GM21528 (cell line): ENCODE measurements around the gene VPS45.

ENCODE experiments used
- ATAC-seq: cut with Tn5 transposase; IDR thresholded peaks from one replicate; pipeline ENCODE4 v1.9.1; 2021; ENCODE audit warnings: mild to moderate bottlenecking, moderate library complexity; ENCODE audit not compliant: unreplicated experiment, low FRiP score

The VPS45 gene

DNA sequence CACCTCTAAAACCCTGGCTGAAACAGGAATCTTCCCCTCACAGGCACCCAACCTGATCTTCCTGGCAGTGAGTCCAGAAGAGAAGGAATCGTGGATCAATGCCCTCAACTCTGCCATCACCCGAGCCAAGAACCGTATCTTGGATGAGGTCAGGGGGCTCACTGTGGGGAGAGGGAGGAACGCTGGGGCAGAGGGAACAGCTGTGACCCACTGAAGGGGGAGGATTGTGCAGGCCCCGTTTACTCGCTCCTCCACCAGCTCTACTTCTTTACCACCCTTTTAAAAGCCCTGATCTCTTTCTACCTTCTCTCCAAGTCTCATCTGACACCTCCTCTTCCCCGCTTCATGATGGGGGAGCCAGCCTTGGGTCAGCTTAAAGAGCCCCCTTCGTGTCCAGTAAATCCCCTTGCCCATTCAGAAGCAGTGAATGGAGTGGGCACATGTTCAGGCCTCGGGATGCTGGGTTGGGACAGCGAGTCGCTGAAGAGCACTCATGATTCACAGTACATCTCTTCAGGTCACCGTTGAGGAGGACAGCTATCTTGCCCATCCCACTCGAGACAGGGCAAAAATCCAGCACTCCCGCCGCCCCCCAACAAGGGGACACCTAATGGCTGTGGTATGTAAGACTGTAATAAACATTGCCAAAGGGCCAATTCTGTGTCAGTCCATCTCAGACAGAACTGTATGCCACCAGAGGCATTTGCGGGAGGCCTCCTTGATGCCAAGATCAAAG is 89.5 kb downstream of the VPS45 start:
- no peak for ATAC-seq

DNA sequence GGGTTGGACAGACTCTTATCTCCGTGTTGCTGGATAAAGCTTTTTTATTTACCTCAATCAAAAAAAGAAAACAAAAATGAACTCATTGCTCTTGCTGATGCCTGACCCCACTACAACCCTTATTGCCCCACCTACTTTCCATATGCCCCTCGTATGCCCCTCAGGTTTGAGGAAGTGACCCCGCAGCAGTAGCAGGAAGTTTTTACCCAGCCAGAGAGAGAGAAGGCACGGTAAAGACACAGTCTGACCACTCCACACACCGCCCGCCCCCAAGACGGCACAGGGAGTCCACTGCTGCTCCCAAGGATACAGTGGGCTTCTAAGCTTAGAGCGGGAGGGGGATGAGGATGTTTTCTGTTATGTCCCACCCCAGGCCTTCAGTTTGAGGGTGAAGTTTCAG is 92.0 kb downstream of the VPS45 start:
- ATAC-seq: no peak

DNA sequence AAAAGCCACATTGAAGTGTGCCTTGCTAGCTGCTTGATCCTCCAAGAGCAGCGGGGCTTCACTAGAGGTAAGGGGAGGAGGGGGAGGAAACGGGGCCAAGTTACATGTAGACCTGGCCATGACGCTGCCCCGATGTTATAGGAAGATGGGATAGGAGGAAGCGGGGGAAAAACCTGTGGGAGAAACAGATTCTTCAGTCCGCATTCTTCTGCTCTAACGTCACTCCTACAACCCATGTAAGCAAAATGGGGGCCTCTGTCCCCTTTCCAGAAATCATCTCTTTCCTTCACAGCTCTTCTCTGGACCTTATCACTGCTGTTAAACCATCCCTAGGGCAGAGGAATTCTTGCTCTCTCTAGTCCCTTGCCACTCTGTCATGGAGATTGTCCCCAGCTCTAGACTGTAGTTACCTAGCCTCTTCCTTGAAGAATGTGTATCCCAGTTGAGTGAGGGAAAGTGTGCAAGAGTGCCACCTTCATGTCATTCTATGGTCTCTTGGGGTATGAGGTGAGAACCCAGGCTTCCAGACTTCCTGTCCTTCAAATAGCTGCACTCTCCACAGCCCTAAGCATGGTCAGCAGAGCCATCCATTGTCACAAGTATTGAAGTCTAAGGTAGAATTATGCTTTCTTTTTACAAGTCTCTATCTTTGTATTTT is 93.5 kb downstream of the VPS45 start:
- no peak for ATAC-seq

DNA sequence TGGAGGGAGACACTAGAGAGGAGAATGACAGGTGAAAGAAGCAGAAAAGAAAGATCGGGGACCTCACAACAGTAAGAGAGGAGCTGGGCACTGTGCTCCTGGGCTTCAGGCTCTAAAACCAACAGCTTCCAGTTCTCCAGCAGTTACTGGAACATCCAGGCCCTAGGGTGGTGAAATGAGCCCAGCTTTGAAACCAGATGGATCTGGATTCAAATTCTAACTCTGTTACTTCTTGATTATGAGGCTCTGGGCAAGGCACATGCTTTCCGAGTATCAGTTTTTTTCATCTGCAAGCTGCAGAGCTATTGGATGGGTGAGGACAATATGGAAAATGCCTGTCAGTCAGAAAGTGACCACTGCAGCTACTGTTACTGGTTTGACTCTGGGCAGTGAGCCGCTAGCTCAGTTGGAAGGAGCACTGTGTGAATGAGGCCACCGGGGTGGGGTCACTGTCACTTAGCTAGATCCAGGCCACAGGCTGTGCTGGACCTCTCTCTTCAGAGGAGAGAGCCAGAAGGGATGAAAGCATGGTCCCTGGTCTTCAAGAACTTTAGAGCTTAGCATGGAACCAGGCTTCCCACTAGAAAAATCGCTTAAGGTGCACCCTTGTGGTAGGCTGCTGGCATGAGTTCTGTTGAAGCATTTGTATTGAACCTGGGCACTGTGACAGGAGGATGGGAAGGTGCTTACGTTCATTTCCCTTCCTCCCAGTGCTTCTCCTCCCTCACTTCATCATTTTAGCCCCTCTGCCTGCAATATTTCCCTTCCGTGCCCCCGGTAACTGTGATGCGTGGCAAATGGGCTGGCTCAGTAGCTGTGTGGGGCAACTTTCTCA is 94.4 kb downstream of the VPS45 start:
- no peak for ATAC-seq

DNA sequence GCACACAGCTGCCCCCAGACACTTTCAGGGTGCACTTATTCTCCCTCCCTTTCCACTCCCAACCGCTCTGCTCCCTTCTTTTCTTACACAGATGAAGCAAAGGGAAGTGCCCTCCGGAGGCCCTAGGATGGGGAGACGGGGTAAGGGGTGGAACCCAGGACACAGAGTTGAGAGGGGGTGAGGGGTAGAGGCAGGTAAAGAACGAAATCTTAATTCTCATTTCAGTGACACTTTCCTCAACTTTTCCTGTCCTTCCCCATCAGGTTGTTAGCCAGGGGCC is 94.9 kb downstream of the VPS45 start:
- no peak for ATAC-seq

GRCh38 chr1:150162862-150163706 is 95.5 kb downstream of the VPS45 start:
- ATAC-seq: peak; percentile 30

DNA sequence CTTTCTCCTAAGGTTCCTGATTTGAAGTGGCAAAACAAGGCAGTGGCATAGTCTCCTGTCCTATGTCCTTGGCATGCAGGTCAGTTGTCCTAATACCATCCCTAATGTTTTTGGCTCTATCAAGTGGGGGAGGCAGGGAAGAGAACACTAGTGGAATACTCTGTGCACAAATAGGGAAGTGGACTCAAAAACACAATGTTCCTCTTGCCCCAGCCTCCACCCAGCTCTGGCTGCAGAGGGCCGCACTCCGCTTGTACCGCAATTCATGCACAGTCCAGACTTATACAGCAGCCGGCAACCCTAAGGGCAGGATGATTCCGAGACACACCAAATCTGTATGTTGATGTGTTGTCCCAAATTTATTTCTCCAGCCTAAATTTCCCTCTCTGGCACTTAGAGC is 96.6 kb downstream of the VPS45 start:
- no peak for ATAC-seq

DNA sequence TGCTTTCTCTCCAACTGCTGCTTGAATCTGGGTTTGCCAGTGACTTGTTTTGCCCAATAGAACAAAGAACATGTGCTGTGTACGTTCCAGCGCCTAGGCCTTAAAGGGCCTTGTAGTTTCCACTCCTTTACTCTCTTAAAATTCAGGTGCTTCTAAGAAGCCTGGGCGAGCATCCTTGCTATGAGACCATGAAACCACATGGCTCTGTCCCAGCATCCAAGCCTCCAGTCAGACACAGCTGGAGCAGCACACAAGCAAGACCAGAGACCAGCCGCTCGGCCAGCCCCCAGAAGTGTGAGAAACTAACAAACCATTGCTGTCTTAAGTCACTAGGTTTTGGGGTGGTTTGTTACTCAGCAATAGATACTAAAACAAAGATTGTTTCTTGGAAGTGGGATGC is 97.2 kb downstream of the VPS45 start:
- no peak for ATAC-seq

- ATAC-seq: no peak
Observed at GRCh38 chr1:150165622-150166612, 98.3 kb downstream of the VPS45 start.

- no peak for ATAC-seq
Observed at GRCh38 chr1:150168960-150169601, 101.5 kb downstream of the VPS45 start.

DNA sequence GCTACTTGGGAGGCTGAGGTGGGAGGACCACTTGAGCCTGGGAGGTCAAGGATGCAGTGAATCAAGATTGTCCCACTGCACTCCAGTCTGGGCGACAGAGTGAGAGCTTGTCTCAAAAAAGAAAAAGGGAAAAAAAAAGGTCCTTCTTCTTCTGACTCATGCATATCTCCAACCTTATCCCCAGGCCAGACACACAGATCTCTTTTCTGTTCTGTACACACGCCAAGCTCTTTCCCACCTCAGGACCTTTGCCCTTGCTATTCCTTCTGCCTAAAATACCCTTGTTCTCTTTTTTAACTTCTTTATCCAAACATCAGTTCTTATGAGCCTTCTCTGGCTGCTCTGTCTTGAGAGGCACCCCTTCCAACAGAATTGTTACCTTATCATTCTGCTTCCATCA is 104.2 kb downstream of the VPS45 start:
- no peak for ATAC-seq

- no peak for ATAC-seq
Observed at GRCh38 chr1:150173141-150173585, 105.6 kb downstream of the VPS45 start.

GRCh38 chr1:150176593-150176992 is 109.0 kb downstream of the VPS45 start:
- no peak for ATAC-seq

DNA sequence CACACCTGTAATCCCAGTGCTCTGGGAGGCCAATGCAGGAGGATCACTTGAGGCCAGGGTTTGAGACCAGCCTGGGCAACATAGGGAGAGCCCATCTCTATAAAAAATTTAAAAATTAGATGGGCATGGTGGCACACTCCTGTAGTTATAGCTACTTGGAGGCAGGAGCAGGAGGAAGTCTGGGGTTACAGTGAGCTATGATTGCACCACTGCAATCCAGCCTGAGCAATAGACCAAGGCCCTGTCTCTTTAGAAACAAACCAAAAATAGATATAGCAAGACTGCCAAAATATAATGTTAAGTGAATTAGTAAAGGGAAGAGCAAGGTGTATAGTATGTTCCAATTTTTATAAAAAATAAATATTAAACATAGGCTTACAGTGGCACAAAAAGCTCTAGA is 111.0 kb downstream of the VPS45 start:
- no peak for ATAC-seq

DNA sequence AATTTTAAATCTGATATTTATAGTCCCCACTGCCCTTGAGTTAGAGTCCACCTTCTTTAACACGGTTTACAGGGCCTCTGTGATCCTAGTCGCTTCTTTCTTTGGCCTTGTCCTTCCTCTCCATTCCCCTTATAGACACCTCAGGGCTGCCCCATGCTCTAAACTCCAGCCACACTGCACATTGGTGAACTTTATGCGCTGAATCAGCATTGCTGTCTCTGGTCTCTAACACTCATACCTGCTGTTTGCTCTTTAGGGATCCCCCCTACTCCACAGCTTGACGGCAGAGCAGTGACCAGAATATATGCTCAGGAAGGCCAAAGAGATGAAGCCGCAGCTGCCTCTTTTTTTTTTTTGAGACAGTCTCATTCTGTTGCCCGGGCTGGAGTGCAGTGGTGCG is 112.3 kb downstream of the VPS45 start:
- no peak for ATAC-seq

DNA sequence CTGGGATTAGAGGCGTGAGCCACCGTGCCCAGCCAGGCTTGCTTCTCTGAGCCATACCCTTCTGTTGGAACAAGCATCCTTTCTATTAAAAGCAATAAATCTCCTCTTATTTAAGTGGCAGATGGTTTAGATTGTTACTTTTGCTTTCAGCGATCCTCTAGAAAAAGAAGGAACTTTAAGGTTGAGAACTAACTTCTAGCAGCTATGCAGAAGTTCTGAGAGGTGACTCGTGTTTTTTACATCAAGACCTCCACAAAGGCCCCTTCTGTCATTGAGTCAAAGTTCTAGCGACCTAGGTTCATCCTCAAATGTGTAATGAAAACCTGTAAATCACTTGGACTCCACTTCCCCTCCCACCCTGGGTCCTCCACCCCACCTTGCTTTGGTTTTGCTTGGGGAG is 112.9 kb downstream of the VPS45 start:
- ATAC-seq: no peak

DNA sequence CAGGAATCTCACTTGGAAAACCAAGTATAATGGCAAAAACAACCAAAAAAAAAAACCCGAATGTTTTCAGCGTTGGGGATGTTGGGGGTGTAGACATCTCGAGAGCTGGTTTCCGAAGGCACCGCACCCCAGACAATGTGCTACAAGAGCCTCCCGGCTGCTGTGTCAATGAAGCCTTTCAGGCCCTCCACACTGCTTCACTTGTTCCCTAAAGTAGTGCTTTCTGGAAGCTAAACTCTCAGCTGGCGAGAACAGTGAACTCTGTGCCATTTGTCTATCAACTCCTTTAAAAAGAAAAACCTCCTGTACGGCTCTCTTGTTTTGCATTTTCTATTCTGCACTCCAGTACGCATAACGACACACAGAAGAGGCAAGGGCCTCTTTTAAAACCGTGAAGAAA is 114.7 kb downstream of the VPS45 start:
- no peak for ATAC-seq

- ATAC-seq: no peak
Observed at GRCh38 chr1:150183061-150183460, 115.5 kb downstream of the VPS45 start.

DNA sequence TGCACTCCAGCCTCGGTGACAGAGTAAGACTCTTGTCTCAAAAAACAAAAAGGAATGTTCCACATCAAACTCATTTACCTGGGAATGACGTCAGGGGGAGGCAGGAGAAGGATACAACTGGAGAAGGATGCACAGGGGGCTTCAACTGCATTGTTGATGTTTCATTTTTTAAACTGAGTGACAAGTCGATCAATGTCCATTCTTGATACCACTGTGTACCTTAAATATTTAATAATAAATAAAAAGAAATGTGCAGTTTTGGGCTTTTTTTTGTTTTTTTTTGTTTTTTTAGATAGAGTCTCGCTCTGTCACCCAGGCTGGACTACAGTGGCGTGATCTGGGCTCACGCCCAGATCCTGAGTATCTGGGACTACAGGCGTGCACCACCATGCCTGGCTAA is 117.9 kb downstream of the VPS45 start:
- ATAC-seq: no peak
